Muscle of back (tissue), 11 donors: ENCODE measurements around the gene TMEM72. TPM values are rescaled to one million over a fixed set of nuclear protein-coding genes. Genes with fewer than 3 reads are reported as not detected.

Source experiments
- DNase-seq, 3 donors: peaks; one replicate each; pipeline versions ENCODE4 v3.0.0 to v3.0.0-alpha.2; 2013
- polyA plus RNA-seq, 10 donors: library from polyadenylated mRNA; unstranded; fragments of 120-200 nt; gene quantifications; one replicate each; pipeline ENCODE4 v1.2.1, GENCODE V29; 2013; ENCODE audit not compliant: insufficient read length in 10 of 10

Gene TMEM72
- polyA plus RNA-seq, 10 donors, result 0.04 to 0.12 (median 0.07) TPM; not detected in 6

DNA sequence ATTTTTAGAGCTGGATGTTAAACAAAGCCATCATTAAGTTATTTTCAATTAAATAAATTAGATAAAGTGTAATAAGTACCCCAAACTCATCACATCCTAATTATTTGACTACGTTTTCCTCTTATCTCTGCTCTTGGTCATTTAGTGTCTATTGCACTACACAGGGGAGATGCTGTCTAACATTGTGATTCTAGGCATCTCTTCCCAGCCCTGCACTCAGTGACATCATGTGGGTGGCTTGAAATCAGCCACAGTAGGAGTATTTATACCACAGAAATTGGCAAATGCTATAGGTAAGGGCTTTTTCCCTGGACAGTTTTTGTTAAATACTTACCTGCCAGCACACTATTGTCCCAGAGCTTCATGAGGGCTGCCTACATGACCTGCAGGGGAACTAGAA is 21.3 kb upstream of the TMEM72 start:
- no peak for DNase-seq

GRCh38 chr10:44890696-44891563 is 20.2 kb upstream of the TMEM72 start:
- no peak for DNase-seq

DNA sequence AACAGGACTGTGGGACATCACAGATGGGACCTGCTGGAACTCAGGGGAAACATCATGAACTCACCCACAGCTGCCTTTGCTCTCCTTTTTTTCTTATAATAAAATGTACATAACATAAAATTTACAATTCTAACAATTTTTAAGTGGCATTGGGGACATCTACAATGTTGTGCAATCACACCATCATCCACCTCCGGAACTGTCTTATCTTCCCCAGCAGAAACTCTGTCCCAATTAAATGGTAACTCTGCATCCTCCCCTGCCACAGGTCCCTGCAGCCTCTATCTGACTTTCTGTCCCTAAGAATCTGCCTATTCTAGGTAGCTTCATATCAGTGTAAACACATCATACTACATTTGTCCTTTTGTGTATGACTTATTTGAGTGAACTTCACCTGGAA is 19.4 kb upstream of the TMEM72 start:
- no peak for DNase-seq

- DNase-seq, result no peak
These were observed 17.3 kb upstream of the TMEM72 start for GRCh38 chr10:44893604-44894468.

DNA sequence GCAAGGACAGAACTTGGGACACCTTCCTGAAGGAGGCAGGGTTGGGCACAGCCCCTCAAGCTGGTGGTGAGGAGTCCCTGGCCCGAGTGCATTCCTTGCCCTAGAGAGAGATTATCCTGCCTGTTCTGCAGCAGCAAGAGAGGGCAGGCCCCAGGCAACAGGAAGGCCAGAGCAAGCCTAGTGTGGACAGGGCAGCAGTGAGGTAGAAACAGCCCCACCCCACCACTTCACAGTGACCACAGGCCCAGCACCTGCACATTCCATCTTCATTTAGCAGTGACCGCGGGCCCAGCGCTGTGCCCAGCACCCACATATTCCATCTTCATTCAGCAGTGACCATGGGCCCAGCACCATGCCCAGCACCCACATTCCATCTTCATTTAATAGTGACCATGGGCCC is 16.4 kb upstream of the TMEM72 start:
- no peak for DNase-seq

GRCh38 chr10:44895280-44895679 is 15.9 kb upstream of the TMEM72 start:
- no peak for DNase-seq

DNA sequence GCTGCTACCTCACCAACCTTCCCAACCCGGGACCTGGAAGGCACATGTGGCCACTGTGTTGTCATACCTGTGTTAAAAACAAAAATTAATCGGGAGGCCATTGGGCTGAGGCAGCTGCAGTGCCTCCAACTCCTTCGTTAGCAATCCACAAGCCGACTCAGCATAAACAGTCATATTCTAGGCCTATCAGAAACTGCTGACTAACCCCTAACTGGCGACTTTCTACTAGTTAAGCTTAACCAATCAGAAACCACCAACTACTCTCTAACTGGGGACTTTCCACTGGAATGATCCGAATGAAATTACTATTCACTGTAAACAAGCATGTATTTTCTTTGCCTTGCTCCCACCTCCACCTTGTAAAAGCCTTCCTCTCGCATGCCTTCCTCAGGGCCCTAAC is 14.1 kb upstream of the TMEM72 start:
- no peak for DNase-seq

DNA sequence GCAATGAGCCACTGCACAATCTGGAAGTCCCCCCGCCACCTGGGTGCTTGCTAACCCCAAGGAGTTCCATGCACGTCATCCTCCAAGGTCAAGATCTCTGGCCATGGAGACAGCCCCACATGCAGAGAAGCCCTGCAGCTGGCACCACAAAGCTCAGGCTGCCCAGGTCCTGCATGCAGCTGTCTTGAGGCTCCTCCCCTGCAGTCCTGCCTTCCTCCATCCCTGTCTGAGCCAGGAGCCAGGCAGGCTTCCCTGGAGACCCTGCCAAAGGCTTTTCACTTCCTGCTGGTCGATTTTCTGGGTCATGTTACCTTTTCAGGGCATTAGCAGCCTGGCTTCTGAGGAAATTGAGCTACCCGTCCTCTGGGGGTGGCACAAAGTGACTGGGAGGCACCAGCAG is 12.5 kb upstream of the TMEM72 start:
- peak in 1 of 3 donors; percentile 23 for DNase-seq

- peak in 1 of 3 donors; percentile 28 for DNase-seq
These were observed 11.6 kb upstream of the TMEM72 start for GRCh38 chr10:44899450-44900080.

- peak in 1 of 3 donors; percentile 42 for DNase-seq
These were observed 8.1 kb upstream of the TMEM72 start for GRCh38 chr10:44902941-44903545.

DNA sequence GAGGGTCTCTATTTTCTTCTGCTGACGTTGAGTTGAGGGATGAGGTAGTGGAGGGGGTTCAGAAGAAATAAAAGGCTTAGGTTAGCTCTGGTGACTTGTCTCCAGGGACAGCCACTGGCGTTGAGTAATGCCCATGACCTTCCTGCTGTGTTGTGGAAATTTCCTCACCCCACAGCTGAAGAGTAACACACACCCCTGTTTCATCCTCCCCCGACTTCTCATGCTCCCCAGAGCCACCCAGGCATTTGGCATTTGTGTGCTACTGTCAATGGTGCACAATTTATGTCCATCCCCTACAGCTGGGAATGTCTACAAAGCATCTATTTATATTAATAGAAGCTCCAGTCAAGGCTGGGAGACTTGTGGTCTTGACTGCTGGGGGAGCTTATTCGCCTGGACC is 4.7 kb upstream of the TMEM72 start:
- peak in 1 of 3 donors; percentile 51 for DNase-seq

DNA sequence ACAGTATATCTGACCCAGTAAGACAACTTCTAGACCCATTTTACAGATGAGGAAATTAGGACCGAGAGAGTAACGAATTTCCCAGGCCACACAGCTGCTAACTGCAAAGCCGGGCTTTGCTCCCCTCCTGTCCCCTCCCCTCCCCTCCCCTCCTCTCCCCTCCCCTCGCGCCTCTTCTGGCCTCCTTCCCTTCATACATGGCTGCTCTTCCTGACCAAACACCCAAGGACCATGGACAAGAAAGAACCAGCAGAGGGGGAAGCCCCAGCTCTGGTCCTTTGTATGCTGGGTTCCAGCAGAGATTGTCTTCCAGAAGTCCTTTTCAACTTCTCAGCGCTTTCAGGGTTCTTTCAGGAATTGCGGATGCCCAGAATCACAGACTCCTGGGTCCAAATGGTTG is 3.6 kb upstream of the TMEM72 start:
- DNase-seq, result no peak

DNA sequence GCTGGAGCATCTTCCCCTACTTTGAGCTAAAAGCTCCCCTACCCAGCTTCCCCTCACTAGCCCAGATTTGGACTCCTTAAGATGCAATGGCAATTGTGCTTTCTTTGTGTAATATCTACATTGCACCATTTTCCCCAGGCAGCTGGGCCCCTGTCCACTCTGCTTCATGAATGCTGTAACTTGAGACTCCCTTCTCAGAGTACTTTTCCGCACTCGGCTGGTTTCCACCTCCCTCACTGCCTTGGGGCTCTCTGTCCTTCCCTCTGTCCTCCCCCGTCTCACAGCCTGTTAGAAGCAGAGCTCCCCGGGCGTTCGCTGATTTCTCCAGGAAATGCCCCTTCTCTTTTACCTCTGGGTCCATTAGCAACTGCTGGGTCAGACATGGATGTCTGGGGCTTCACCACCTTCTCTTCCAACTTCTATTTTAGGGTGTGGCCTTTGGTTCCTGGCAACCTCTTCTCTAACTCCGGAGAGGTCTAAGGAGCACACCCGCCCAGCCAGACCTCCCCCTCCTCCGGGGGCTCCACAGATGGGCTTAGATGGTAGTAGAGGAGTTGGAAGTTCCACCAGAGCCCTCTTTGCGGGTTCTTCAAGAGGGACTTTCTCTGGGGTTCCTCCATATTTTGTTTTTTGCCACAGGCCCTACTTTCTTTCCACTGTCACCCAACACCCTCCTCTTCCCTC is 2.9 kb upstream of the TMEM72 start:
- peak in 2 of 3 donors; percentile 52 to 84 for DNase-seq

DNA sequence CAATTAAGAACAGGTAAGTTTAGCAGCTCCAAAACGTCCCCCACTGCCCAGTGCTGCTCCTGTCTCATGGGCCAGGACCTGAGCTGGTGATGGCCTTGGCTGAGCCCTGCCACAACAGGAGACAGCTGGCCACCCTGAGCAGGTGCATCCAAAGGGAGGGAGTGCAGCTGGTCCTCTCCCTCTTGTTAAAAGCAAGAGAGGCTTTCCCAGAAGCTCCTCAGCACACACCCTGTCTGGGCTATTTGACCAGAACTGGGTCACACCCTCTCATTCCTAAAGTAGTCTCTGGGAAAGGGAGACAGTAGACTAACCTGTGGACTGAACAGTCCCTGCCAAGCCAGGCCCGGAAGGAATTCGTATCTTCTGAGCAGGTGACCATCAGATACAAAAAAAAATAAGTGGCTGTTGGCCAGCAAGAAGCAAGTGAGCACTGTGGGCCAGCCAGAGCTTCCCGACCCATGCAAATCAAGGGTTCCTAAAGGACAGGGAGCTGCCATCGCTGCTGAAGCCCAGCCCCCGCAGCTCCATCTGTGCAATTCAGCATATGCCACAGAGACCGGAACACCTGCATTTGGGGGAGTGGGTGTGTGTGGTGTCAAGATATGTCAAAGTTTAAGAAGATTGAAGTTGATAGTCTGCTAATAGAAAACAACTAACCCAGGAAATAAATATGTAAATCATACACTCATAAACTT is 2.1 kb upstream of the TMEM72 start:
- peak in 2 of 3 donors; percentile 57 to 60 for DNase-seq

GRCh38 chr10:44909910-44910309 is 1.2 kb upstream of the TMEM72 start:
- DNase-seq, result no peak

DNA sequence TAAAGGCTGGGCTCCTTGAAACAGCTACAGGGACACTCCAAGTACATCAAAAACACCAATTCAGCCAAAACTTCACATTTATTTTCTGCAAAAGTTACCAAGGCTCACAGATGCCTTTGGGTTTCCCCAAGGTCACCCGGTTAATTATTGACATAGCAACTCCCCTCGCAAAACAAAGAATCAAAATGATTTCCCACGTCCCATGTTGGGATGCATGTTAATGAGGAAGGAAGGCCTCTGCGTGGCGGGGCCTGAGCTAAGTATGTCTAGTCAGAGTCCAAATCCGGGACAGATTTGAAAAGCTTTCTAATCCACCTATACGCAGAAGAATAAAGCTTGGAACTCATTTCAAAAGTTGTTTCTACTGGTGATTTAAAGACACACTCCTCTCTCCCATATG is 535 bp upstream of the TMEM72 start:
- DNase-seq, result no peak

DNA sequence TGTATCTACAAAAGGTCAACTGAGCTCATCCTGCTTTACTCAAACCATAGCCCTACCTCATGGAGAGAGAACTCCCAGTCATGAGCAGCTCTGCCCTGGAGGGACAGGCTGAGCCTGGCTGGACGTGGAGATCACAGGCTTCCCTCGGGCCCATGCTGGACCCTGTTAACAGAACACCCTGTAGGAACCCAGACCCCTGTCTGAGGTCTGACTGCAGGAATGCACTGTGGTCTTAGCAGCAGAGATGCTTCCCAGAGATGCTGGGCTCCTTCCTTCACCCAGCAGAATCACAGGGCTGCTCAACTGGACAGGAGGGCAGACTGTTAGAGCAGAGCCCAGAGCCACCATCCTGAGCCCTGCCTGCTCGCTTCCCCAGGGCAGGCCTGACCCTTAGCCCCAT is 814 bp downstream of the TMEM72 start:
- DNase-seq, result no peak

- DNase-seq, result peak in 1 of 3 donors; percentile 61
These were observed 2.4 kb downstream of the TMEM72 start for GRCh38 chr10:44913350-44914081.

GRCh38 chr10:44914891-44915290 is 3.8 kb downstream of the TMEM72 start:
- no peak for DNase-seq

GRCh38 chr10:44916429-44916828 is 5.3 kb downstream of the TMEM72 start:
- DNase-seq, result no peak
